Upper lobe of left lung (tissue), 6 donors: ENCODE measurements around the gene ERG. TPM values are rescaled to one million over a fixed set of nuclear protein-coding genes. Genes with fewer than 3 reads are reported as not detected.
A peak's percentile ranks its signal among the peaks of the same experiment; 100 is the strongest.

Source experiments
- ATAC-seq, 2 donors: fragments of 200-7000 bp; cut with Tn5 transposase; one replicate each; pipeline ENCODE4 v1.9.1; 2022; ENCODE audit warnings: mild to moderate bottlenecking in 2 of 2, moderate library complexity in 2 of 2; ENCODE audit not compliant: low FRiP score in 2 of 2
- DNase-seq, 2 donors: peaks; one replicate each; pipeline ENCODE4 v3.0.0-alpha.2; 2019 to 2020
- H3K27ac ChIP-seq, 4 donors: fragments of 200-600 bp; sonication (generic); one replicate each; pipeline ENCODE4 v1.5.1; 2016 to 2019
- H3K27me3 ChIP-seq, 4 donors: fragments of 200-600 bp; sonication (generic); one replicate each; pipeline ENCODE4 v1.5.1; 2017 to 2019
- H3K36me3 ChIP-seq, 4 donors: fragments of 200-600 bp; sonication (generic); one replicate each; pipeline ENCODE4 v1.5.1; 2016 to 2019
- H3K4me1 ChIP-seq, 4 donors: fragments of 200-600 bp; sonication (generic); one replicate each; pipeline ENCODE4 v1.5.1; 2018 to 2019
- H3K4me3 ChIP-seq, 4 donors: fragments of 200-600 bp; sonication (generic); one replicate each; pipeline ENCODE4 v1.5.1; 2017 to 2019; ENCODE audit warnings: mild to moderate bottlenecking in 2 of 4, moderate library complexity in 1 of 4
- H3K9me3 ChIP-seq, 4 donors: fragments of 200-600 bp; sonication (generic); one replicate each; pipeline ENCODE4 v1.5.1; 2018 to 2019
- EP300 ChIP-seq, 4 donors: sonication (generic); formaldehyde crosslinking; IDR thresholded peaks; one replicate each; pipeline ENCODE4 v1.5.1; 2017; ENCODE audit warnings: antibody characterized with exemption in 4 of 4, control low read depth in 2 of 4
- POLR2A ChIP-seq, 4 donors: fragments of 450-650 bp; IDR thresholded peaks; one replicate each; pipeline ENCODE4 v1.5.1; 2016 to 2017; ENCODE audit warnings: antibody characterized with exemption in 4 of 4, mild to moderate bottlenecking in 2 of 4
- POLR2AphosphoS5 ChIP-seq, 2 donors: sonication (generic); formaldehyde crosslinking; IDR thresholded peaks; one replicate each; pipeline ENCODE4 v1.5.1; 2017; ENCODE audit warnings: antibody characterized with exemption in 2 of 2
- WGBS, 2 donors: methylation state at CpG; one replicate each; pipeline ENCODE4 v1.1.5; 2017 to 2018; 5-methylcytosine and 5-hydroxymethylcytosine counted together
- total RNA-seq, 6 donors: library from RNA; depleted of rRNA in 4 of 6; stranded (reverse); fragments of >200 nt in 4 of 6; gene quantifications; one replicate each; pipeline versions ENCODE4 v1.1.0 to v1.2.1, GENCODE V29; 2016 to 2021
- TF ChIP-seq, protein P1 (sequence below), 6 experiments: fragments of 450-650 bp in 4 of 6; fragments of 200-600 bp in 2 of 6; sonication (generic) in 2 of 6; IDR thresholded peaks; one replicate each; pipeline ENCODE4 v1.5.1; 2016 to 2019; ENCODE audit warnings: antibody characterized with exemption in 6 of 6
- donor health status: DM: no; HTN: no; CAD: no; lungs with moderate emphysema.
- donor health status: DM: no; HTN: yes; CAD: no; lungs with severe emphysema.

The ERG gene
- total RNA-seq, 6 donors from 2014 or later: 14.7 to 38.9 (median 18.1) TPM

DNA sequence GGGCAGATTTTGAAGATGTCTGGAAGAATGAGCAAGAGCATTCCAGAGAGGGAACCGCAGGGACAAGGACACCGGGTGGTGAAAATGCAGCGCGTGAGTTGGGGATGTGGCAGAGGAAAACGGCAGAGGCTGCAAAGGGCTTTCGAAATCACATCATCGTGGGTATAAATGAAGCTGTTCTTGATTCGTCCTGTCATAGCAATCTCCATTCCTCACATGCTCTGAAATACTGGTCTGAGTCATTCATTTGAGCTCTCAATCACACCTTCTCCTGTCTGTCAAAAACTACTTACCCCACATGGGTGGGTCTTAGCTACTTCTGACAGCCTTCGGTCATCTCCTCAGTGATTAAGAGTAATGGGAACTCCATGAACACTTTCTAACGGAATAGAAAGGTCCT lies 81.5 kb downstream of the ERG start:
- Histone ChIP-seq H3K4me3 (no peak overlapping the region), H3K27ac (no peak overlapping the region), H3K9me3 (no peaks in the 10 kb centered on the region), H3K27me3 (no peaks in the 10 kb centered on the region), H3K4me1 (no peaks in the 10 kb centered on the region), H3K36me3 (peaks cover 0 to 10% (median under 1%) of the 10 kb centered on the region in 4 donors)
- DNase-seq: no peak
- 65 to 68% methylated on average over 10 of the region's 10 CpGs for WGBS, 2 donors
- no peak for ATAC-seq
- TF ChIP-seq POLR2AphosphoS5 (IDR thresholded peaks at IDR 0.05) (no peak), POLR2A (IDR thresholded peaks at IDR 0.05) (no peak), EP300 (IDR thresholded peaks at IDR 0.05) (no peak)
- TF ChIP-seq, protein P1, sequence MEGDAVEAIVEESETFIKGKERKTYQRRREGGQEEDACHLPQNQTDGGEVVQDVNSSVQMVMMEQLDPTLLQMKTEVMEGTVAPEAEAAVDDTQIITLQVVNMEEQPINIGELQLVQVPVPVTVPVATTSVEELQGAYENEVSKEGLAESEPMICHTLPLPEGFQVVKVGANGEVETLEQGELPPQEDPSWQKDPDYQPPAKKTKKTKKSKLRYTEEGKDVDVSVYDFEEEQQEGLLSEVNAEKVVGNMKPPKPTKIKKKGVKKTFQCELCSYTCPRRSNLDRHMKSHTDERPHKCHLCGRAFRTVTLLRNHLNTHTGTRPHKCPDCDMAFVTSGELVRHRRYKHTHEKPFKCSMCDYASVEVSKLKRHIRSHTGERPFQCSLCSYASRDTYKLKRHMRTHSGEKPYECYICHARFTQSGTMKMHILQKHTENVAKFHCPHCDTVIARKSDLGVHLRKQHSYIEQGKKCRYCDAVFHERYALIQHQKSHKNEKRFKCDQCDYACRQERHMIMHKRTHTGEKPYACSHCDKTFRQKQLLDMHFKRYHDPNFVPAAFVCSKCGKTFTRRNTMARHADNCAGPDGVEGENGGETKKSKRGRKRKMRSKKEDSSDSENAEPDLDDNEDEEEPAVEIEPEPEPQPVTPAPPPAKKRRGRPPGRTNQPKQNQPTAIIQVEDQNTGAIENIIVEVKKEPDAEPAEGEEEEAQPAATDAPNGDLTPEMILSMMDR (IDR thresholded peaks at IDR 0.05): no peak

- H3K4me1 ChIP-seq: no peaks in the 10 kb centered on the region
- no peaks in the 10 kb centered on the region for H3K36me3 ChIP-seq
- H3K27ac ChIP-seq: no peak overlapping the region
- no peaks in the 10 kb centered on the region for H3K9me3 ChIP-seq
- H3K4me3 ChIP-seq: no peak overlapping the region
- ATAC-seq (no peak), DNase-seq (no peak)
- WGBS, 2 donors: 95 to 97% methylated on average over 3 of the region's 3 CpGs
- H3K27me3 ChIP-seq: no peaks in the 10 kb centered on the region
- TF ChIP-seq EP300 (IDR thresholded peaks at IDR 0.05) (no peak), POLR2AphosphoS5 (IDR thresholded peaks at IDR 0.05) (no peak), POLR2A (IDR thresholded peaks at IDR 0.05) (no peak)
- TF ChIP-seq, protein P1 (IDR thresholded peaks at IDR 0.05): no peak
Observed at GRCh38 chr21:38413958-38414548, 84.2 kb downstream of the ERG start.

DNA sequence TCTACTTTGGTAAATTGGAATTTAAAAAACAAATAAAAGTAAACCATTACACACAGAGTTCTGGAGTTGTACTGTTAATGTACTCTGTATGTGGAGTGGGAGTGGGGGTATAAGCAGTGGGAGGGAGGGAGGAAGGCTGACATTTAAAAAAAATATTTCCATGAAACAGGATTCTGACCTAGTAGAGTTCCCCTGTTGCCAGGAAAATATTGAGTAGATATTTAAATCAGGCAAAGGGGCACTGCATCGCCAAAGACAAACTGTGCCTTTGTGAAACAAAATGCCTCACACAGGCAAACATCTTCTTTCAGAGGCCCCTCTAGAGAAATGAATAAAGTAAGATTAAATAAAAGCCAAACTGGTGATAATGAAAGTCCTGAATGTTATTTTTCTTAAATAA lies 87.8 kb downstream of the ERG start:
- 64 to 82% methylated on average over 1 of the region's 1 CpG for WGBS, 2 donors
- ATAC-seq (no peak), DNase-seq (no peak)
- Histone ChIP-seq H3K4me1 (no peaks in the 10 kb centered on the region), H3K9me3 (no peaks in the 10 kb centered on the region), H3K4me3 (no peak overlapping the region), H3K27ac (no peak overlapping the region), H3K36me3 (no peaks in the 10 kb centered on the region), H3K27me3 (no peaks in the 10 kb centered on the region)
- TF ChIP-seq, protein P1 (IDR thresholded peaks at IDR 0.05): no peak

DNA sequence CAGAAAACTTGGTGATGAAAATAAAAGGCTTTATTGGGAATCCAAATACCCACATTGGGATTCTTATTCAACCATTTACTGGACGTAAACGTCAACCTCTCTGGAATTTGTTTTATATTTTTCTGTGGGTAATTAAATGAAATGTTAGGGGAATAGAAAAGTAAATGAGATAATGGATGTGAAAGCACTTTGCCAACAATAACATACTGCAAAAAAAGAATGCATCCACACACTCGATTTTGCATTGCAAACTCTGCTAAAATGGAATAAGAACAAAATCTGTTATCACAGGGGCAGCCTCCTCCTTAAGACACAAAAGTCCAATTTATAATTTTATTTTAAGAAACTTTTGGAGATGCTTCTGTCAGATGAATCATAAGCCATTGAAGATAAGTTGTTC lies 88.4 kb downstream of the ERG start:
- WGBS, 2 donors: 79 to 83% methylated on average over 3 of the region's 3 CpGs
- no peaks in the 10 kb centered on the region for H3K9me3 ChIP-seq
- no peak for DNase-seq
- H3K27me3 ChIP-seq: no peaks in the 10 kb centered on the region
- no peaks in the 10 kb centered on the region for H3K4me1 ChIP-seq
- ATAC-seq: no peak
- no peak overlapping the region for H3K27ac ChIP-seq
- TF ChIP-seq EP300 (IDR thresholded peaks at IDR 0.05): no peak
- no peak for TF ChIP-seq POLR2AphosphoS5 (IDR thresholded peaks at IDR 0.05)
- no peak for TF ChIP-seq POLR2A (IDR thresholded peaks at IDR 0.05)
- TF ChIP-seq, protein P1 (IDR thresholded peaks at IDR 0.05): no peak
- no peak overlapping the region for H3K4me3 ChIP-seq
- H3K36me3 ChIP-seq: no peaks in the 10 kb centered on the region

DNA sequence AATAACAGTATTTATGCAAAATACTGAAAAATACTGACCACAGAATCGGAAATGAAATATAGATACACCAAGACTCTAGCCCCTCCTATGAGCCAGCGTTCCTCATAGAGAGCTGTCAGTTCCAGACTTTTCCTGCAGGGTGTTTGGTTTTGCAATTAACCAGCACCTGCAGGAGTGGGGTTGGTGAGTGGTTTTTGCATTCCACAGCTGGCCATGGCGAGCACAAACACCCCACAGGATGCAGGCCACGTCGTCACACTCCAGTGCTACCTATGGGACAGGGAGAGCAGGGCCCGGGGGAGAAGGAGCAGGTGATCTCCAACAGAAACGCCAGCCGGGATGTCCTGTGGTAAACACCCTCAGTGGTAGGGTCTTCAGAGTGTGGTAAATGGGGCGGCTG lies 94.1 kb downstream of the ERG start:
- Histone ChIP-seq H3K9me3 (no peaks in the 10 kb centered on the region), H3K4me1 (peaks cover 0 to 4% (median 0%) of the 10 kb centered on the region in 4 donors), H3K4me3 (no peak overlapping the region), H3K27me3 (no peaks in the 10 kb centered on the region), H3K27ac (no peak overlapping the region), H3K36me3 (peaks cover 0 to 37% (median 8%) of the 10 kb centered on the region in 4 donors)
- no peak for TF ChIP-seq POLR2A (IDR thresholded peaks at IDR 0.05)
- TF ChIP-seq POLR2AphosphoS5 (IDR thresholded peaks at IDR 0.05): no peak
- TF ChIP-seq, protein P1 (IDR thresholded peaks at IDR 0.05): no peak
- DNase-seq: no peak
- peak in 1 of 2 donors; percentile 19 for ATAC-seq
- 53 to 70% methylated on average over 3 to 9 of the region's 9 CpGs for WGBS, 2 donors
